GM18870 (cell line): ENCODE data around the gene TMEM63C.
"Not testable (repeated sequence)": the region's sequence is repeated elsewhere in the genome, so short reads cannot be mapped to it uniquely, and the experiment has no call there.

Source experiments
- ATAC-seq: cut with Tn5 transposase; IDR thresholded peaks from one replicate; pipeline ENCODE4 v1.9.1; 2021; ENCODE audit warnings: moderate library complexity; ENCODE audit not compliant: unreplicated experiment

TMEM63C gene

GRCh38 chr14:77272261-77272660 is 90.7 kb downstream of the TMEM63C start:
- ATAC-seq = no peak

- no peak for ATAC-seq
Observed at GRCh38 chr14:77273796-77274195, 92.2 kb downstream of the TMEM63C start.

- ATAC-seq = no peak
Observed at GRCh38 chr14:77275041-77275580, 93.5 kb downstream of the TMEM63C start.

GRCh38 chr14:77275601-77276017 is 94.0 kb downstream of the TMEM63C start:
- ATAC-seq = no peak

GRCh38 chr14:77276295-77276935 is 94.8 kb downstream of the TMEM63C start:
- ATAC-seq = no peak

GRCh38 chr14:77276959-77277358 is 95.4 kb downstream of the TMEM63C start:
- no peak for ATAC-seq

- no peak for ATAC-seq
Observed at GRCh38 chr14:77278461-77279230, 97.0 kb downstream of the TMEM63C start.

- ATAC-seq = no peak
Observed at GRCh38 chr14:77279719-77280118, 98.1 kb downstream of the TMEM63C start.

GRCh38 chr14:77280921-77281320 is 99.3 kb downstream of the TMEM63C start:
- not testable (repeated sequence) for ATAC-seq

GRCh38 chr14:77281852-77282410 is 100.3 kb downstream of the TMEM63C start:
- no peak for ATAC-seq

GRCh38 chr14:77284066-77284465 is 102.5 kb downstream of the TMEM63C start:
- no peak for ATAC-seq

GRCh38 chr14:77284466-77284865 is 102.9 kb downstream of the TMEM63C start:
- ATAC-seq = no peak

GRCh38 chr14:77286576-77286975 is 105.0 kb downstream of the TMEM63C start:
- ATAC-seq = no peak

GRCh38 chr14:77290705-77291104 is 109.1 kb downstream of the TMEM63C start:
- no peak for ATAC-seq

- no peak for ATAC-seq
Observed at GRCh38 chr14:77296155-77296554, 114.6 kb downstream of the TMEM63C start.

- no peak for ATAC-seq
Observed at GRCh38 chr14:77296906-77297305, 115.3 kb downstream of the TMEM63C start.

- no peak for ATAC-seq
Observed at GRCh38 chr14:77299771-77300170, 118.2 kb downstream of the TMEM63C start.

GRCh38 chr14:77301103-77301502 is 119.5 kb downstream of the TMEM63C start:
- ATAC-seq = no peak

GRCh38 chr14:77302926-77303325 is 121.3 kb downstream of the TMEM63C start:
- ATAC-seq = no peak

GRCh38 chr14:77303417-77304156 is 122.0 kb downstream of the TMEM63C start:
- ATAC-seq = peak; percentile 67

- ATAC-seq = no peak
Observed at GRCh38 chr14:77305696-77306095, 124.1 kb downstream of the TMEM63C start.
